Lower leg skin (tissue), 4 donors: ENCODE data around the gene GIPC3. TPM values are rescaled to one million over a fixed set of nuclear protein-coding genes. Genes with fewer than 3 reads are reported as not detected.
A peak's percentile ranks its signal among the peaks of the same experiment; 100 is the strongest.
"Not testable (repeated sequence)": the region's sequence is repeated elsewhere in the genome, so short reads cannot be mapped to it uniquely, and the experiment has no call there.

Experiments used
- DNase-seq, 2 donors: peaks; one replicate each; pipeline ENCODE4 v3.0.0-alpha.2; 2019; ENCODE audit warnings: low spot score in 2 of 2
- H3K4me3 ChIP-seq: fragments of 200-600 bp; sonication (generic); 2 replicates; pipeline ENCODE4 v1.5.1; 2017; ENCODE audit warnings: mild to moderate bottlenecking, low read depth; ENCODE audit not compliant: poor library complexity, severe bottlenecking
- POLR2A ChIP-seq, 2 donors: fragments of 450-650 bp; IDR thresholded peaks; one replicate each; pipeline ENCODE4 v1.6.1; 2016 to 2017; ENCODE audit warnings: antibody characterized with exemption in 2 of 2, mild to moderate bottlenecking in 1 of 2, moderate library complexity in 1 of 2
- WGBS, 2 donors: methylation state at CpG; one replicate each; pipeline ENCODE4 v1.1.5; 2018; 5-methylcytosine and 5-hydroxymethylcytosine counted together
- intact Hi-C: fragments of 100-400 bp; cut with DNase I; formaldehyde crosslinking; loops from one replicate; pipeline ENCODE4 v1.15.0; 2023; ENCODE audit warnings: low total_unique reads
- total RNA-seq, 4 donors: library from RNA; depleted of rRNA; stranded (reverse); fragments of >200 nt; gene quantifications; one replicate each; pipeline ENCODE4 v1.1.0, GENCODE V29; 2016
- TF ChIP-seq, protein P1 (sequence below), 3 donors: fragments of 450-650 bp; IDR thresholded peaks; one replicate each; pipeline ENCODE4 v1.5.1; 2016; ENCODE audit warnings: antibody characterized with exemption in 3 of 3, mild to moderate bottlenecking in 3 of 3, moderate library complexity in 2 of 3

GIPC3 gene
- total RNA-seq, 4 donors from 2014 or later, result 0.19 to 0.52 (median 0.25) TPM; not detected in 1

DNA sequence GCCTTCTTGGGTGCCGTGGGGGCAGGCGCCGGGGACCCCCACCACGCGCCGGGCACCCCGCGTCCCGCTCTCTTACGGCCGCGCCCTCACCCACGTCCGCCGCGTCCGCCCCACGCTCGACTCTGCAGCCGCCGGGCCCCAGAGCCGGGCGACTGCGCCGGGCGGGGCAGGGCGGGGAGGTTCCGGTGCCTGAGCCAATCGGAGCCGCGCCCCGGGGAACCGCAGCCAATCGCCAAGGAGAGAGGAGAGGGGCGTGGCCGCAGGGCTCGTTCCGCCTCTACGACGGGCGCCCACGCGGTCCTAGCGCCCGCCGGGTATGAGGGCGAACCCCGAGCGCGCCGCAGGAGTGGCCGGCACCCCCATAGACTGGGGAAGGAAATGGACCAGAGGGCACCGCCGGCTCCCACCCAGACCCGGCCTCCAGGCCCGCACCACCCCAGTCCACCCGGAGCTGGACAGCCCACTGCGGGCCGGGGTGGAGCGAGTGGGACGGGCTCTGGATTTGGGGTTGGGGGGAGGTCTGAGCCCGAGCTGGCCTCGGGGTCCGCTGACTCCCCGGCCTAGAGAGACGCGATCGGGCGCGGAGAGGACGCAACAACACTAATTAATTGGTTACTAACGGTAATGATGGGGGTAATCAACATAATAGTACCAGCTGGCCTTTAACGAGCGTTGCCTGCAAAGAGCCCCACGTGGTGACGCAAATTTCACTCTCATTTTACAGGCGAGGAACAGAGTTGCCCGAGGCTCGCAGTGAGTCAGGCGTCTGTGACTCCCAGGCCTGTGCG is 27.6 kb upstream of the GIPC3 start, which contains the start of gene MFSD12:
Gene MFSD12 (minus strand): TSS at position 126 of the 788 bp plus-strand sequence. CDS start 183 bp downstream, outside the sequence.
- DNase-seq, result peak; percentile 92 to 99
- TF ChIP-seq, protein P1, sequence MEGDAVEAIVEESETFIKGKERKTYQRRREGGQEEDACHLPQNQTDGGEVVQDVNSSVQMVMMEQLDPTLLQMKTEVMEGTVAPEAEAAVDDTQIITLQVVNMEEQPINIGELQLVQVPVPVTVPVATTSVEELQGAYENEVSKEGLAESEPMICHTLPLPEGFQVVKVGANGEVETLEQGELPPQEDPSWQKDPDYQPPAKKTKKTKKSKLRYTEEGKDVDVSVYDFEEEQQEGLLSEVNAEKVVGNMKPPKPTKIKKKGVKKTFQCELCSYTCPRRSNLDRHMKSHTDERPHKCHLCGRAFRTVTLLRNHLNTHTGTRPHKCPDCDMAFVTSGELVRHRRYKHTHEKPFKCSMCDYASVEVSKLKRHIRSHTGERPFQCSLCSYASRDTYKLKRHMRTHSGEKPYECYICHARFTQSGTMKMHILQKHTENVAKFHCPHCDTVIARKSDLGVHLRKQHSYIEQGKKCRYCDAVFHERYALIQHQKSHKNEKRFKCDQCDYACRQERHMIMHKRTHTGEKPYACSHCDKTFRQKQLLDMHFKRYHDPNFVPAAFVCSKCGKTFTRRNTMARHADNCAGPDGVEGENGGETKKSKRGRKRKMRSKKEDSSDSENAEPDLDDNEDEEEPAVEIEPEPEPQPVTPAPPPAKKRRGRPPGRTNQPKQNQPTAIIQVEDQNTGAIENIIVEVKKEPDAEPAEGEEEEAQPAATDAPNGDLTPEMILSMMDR (IDR thresholded peaks at IDR 0.05), result no peak
- TF ChIP-seq POLR2A (IDR thresholded peaks at IDR 0.05), result no peak
- intact Hi-C loops, result no loop called here
- peak within 1 kb of the TSS; percentile 83 for H3K4me3 ChIP-seq
- 0 to 1% methylated on average over 38 to 73 of the region's 81 CpGs for WGBS, 2 donors

DNA sequence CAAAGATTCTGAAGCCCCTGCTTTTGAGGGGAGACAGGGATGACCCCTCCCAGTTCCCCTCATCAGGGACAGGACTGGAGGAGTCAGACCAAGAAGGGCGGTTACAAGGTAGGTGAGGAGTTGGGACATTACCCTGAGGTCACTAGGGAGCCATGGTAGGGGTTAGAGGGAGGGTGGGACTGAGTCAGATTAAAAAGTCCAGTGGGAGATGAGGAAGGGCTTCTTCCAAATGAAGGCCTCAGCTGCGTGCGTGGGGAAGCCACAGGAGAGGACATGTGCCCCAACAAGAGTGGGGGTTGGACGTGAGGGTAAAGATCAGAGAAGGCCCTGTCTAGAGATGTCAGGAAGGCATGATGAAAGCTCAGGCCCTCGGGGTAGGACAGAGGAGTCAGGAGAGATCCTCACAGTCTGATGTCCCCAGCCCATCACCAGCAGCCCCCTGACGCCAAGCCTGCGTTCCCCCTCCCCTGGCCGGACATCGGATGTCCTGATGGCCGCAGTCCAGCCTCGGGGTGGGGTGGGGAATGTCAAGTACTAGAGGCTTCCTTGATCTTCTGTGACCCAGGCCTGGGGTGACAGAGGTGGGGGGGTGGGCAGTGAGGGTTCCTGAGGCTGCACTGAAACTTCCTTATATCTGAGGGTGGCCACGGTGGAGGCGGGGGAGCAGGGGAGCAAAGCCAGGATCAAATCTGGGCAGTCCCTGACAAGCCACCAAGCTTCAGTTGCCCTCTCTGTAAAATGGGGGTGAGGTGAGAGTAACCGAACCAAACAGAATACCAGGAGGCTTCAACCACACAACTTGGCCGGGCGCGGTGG is 21.4 kb upstream of the GIPC3 start:
- 77 to 80% methylated on average over 17 of the region's 17 CpGs for WGBS, 2 donors
- no peak for TF ChIP-seq POLR2A (IDR thresholded peaks at IDR 0.05)
- TF ChIP-seq, protein P1 (IDR thresholded peaks at IDR 0.05), result no peak
- DNase-seq, result no peak
- no peak overlapping the region for H3K4me3 ChIP-seq
- intact Hi-C loops, result no loop called here

DNA sequence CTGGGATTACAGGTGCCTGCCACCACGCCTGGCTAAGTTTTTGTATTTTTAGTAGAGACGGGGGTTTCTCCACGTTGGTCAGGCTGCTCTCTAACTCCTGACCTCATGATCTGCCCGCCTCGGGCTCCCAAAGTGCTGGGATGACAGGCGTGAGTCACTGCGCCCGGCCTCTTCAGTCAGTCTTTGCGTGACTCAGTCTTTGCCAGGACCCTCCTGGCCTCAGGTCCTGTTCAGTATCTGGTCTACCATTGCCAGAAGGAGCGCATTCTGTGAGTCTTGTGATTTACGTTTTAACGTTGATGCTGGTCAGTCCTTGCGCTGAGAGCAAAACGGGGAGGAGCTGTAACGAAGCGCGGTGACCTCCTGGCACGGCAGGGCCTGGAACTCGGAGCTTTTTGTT is 20.1 kb upstream of the GIPC3 start:
- TF ChIP-seq, protein P1 (IDR thresholded peaks at IDR 0.05), result no peak
- TF ChIP-seq POLR2A (IDR thresholded peaks at IDR 0.05), result no peak
- intact Hi-C loops, result no loop called here
- DNase-seq, result no peak
- 87 to 92% methylated on average over 19 of the region's 19 CpGs for WGBS, 2 donors
- H3K4me3 ChIP-seq, result no peak overlapping the region

DNA sequence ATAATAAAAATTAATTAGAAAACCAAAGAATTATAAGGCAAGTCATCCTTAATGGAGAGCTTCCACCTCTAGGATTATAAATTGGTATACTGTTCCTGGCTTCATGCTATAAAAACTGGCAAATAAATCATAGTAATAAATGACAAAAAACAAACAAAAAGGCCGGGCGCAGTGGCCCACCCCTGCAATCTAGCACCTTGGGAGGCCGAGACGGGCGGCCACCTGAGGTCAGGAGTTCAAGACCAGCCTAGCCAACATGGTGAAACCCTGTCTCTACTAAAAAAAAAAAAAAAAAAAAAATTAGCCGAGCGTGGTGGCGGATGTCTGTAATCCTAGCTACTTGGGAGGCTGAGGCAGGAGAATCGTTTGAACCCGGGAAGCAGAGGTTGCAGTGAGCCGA is 15.2 kb upstream of the GIPC3 start:
- WGBS, 2 donors, result 80 to 83% methylated on average over 11 of the region's 11 CpGs
- H3K4me3 ChIP-seq, DNase-seq, intact Hi-C loops: not testable (repeated sequence)

DNA sequence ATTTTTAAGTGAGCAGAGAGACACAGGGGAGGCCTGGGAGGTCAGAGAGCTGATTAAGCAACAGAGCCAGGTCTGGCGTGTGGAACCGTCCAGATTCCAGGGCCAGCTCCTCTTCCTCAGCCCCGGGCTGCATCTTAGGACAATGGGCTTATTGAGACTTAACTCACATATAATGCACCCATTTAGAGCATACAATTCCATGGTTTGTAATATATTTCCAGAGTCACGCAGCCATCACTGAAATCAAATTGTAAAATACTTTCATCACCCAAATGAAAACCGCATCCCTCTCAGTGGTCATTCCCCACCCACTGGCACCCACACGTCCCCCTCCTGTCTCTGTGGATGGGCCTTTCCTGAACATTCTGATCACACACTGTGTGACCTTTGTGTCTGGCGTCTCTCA is 14.7 kb upstream of the GIPC3 start:
- TF ChIP-seq POLR2A (IDR thresholded peaks at IDR 0.05), result no peak
- TF ChIP-seq, protein P1 (IDR thresholded peaks at IDR 0.05), result no peak
- WGBS, 2 donors, result 76 to 79% methylated on average over 7 of the region's 7 CpGs
- no peak overlapping the region for H3K4me3 ChIP-seq
- intact Hi-C loops, result no loop called here
- no peak for DNase-seq
